Natural killer cell (primary cell): Measurements from ENCODE around the gene KCNJ12. TPM values are rescaled to one million over a fixed set of nuclear protein-coding genes. Genes with fewer than 3 reads are reported as not detected.
"Not testable (repeated sequence)": the region's sequence is repeated elsewhere in the genome, so short reads cannot be mapped to it uniquely, and the experiment has no call there.

Experiments
- ATAC-seq, 3 donors: fragments of 150-1000 bp in 2 of 3; fragments of 200-7000 bp in 1 of 3; cut with Tn5 transposase; 1 replicate in 1 of 3; 2 replicates in 2 of 3; pipeline ENCODE4 v1.10.0; 2021; ENCODE audit warnings: mild to moderate bottlenecking in 2 of 3, moderate library complexity in 2 of 3
- DNase-seq, 2 donors: peaks; one replicate each; pipeline versions ENCODE4 v3.0.0 to v3.0.0-alpha.2; 2013 to 2021; ENCODE audit warnings: mixed read lengths in 1 of 2
- H3K27ac ChIP-seq: one replicate; pipeline ENCODE4 v1.5.1; 2013; ENCODE audit warnings: mild to moderate bottlenecking, low read length
- H3K27me3 ChIP-seq: one replicate; pipeline ENCODE4 v1.6.1; 2013; ENCODE audit warnings: low read length; ENCODE audit not compliant: control insufficient read depth, insufficient read depth
- H3K36me3 ChIP-seq: one replicate; pipeline ENCODE4 v1.6.1; 2013; ENCODE audit warnings: low read length; ENCODE audit not compliant: control insufficient read depth, insufficient read depth
- H3K4me1 ChIP-seq: one replicate; pipeline ENCODE4 v1.6.1; 2013; ENCODE audit warnings: low read length; ENCODE audit not compliant: control insufficient read depth, insufficient read depth
- H3K4me3 ChIP-seq: one replicate; pipeline ENCODE4 v1.5.1; 2013; ENCODE audit warnings: low read length
- H3K9me3 ChIP-seq: one replicate; pipeline ENCODE4 v1.6.1; 2013; ENCODE audit warnings: low read length; ENCODE audit not compliant: control insufficient read depth, insufficient read depth
- H3K27ac Mint-ChIP-seq, 2 donors: one replicate each; pipeline ENCODE4 v1.8.0; 2022; ENCODE audit warnings: mild to moderate bottlenecking in 2 of 2, mixed read lengths in 2 of 2, moderate library complexity in 1 of 2
- H3K27me3 Mint-ChIP-seq, 2 donors: one replicate each; pipeline ENCODE4 v1.8.0; 2022; ENCODE audit warnings: low read depth in 2 of 2, mixed read lengths in 2 of 2
- H3K36me3 Mint-ChIP-seq: one replicate; pipeline ENCODE4 v1.8.0; 2022; ENCODE audit warnings: mixed read lengths
- H3K4me1 Mint-ChIP-seq, 2 donors: one replicate each; pipeline ENCODE4 v1.8.0; 2022; ENCODE audit warnings: mixed read lengths in 2 of 2
- H3K4me3 Mint-ChIP-seq: one replicate; pipeline ENCODE4 v1.8.0; 2022; ENCODE audit warnings: mild to moderate bottlenecking, moderate library complexity, mixed read lengths
- H3K9me3 Mint-ChIP-seq, 2 donors: one replicate each; pipeline ENCODE4 v1.8.0; 2022; ENCODE audit warnings: mixed read lengths in 2 of 2
- WGBS: methylation state at CpG from one replicate; pipeline ENCODE4 v1.1.7; 2013; ENCODE audit warnings: missing lambda C conversion rate; ENCODE audit not compliant: insufficient coverage; 5-methylcytosine and 5-hydroxymethylcytosine counted together
- intact Hi-C: fragments of 100-400 bp; cut with micrococcal nuclease; formaldehyde crosslinking; loops from one replicate; pipeline ENCODE4 v1.14.2; 2022
- total RNA-seq, 4 donors: library from RNA; stranded (reverse); fragments of 120-200 nt in 1 of 4; gene quantifications; one replicate each; pipeline versions ENCODE4 v1.2.3 to v1.2.4, GENCODE V29; 2013 to 2022

Gene KCNJ12
- total RNA-seq, 3 donors from 2014 or later (not counting 1 experiment from before 2014, with no cell fraction given) = 0.14 TPM; not detected in 2

DNA sequence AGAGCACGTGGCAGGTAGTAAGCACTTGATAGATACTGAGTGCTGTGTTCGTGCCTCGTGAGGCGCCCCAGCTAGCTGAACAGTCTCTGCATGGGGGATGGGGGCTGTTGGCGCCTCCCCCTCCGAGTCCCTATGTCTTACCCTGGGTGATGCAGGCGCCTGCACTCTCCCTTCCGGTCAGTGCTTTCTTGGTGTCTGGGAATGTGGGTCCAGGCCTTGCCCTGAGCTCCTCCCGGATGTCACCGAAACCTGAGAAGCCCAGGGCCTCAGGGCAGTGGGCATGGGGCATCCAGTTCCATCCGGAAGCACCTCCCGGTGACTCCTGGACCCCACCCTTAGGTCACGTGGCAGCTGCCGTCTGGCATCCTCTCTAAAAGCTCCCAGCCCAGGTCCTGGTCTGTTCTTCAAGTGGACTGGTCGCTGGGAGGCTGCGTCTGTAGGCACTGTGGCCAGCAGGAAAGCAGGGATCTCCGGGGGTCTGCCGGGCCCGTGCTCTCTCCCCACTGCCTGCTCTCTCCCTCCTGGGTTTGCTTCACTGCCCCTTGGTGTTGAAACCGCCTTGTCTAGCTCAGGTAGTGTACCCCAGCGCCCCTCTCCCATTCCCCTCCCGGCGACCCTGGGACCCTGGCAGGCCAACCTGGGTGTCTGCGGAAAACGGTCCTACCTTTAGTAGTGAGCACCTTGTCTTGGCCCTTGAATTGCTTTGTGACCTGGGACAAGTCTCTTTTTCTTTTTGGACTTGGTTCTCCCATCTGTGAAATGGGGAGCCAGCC lies 34.9 kb downstream of the KCNJ12 start:
- H3K36me3 Mint-ChIP-seq, H3K27ac Mint-ChIP-seq, intact Hi-C loops, H3K36me3 ChIP-seq, H3K27me3 Mint-ChIP-seq, H3K4me3 Mint-ChIP-seq, DNase-seq, H3K9me3 ChIP-seq, H3K27ac ChIP-seq, H3K4me1 Mint-ChIP-seq, H3K4me3 ChIP-seq, H3K9me3 Mint-ChIP-seq, H3K27me3 ChIP-seq, ATAC-seq, H3K4me1 ChIP-seq: not testable (repeated sequence)
- 89% methylated on average over 22 of the region's 25 CpGs for WGBS

GRCh38 chr17:21411679-21412205 lies 35.6 kb downstream of the KCNJ12 start:
- not testable (repeated sequence) for H3K27me3 Mint-ChIP-seq

GRCh38 chr17:21412207-21412681 lies 36.1 kb downstream of the KCNJ12 start:
- H3K36me3 Mint-ChIP-seq, H3K27ac Mint-ChIP-seq, ATAC-seq, H3K4me1 ChIP-seq, H3K4me3 ChIP-seq, H3K4me1 Mint-ChIP-seq, H3K27me3 ChIP-seq, DNase-seq, H3K27me3 Mint-ChIP-seq, H3K9me3 ChIP-seq, H3K9me3 Mint-ChIP-seq, H3K4me3 Mint-ChIP-seq, H3K36me3 ChIP-seq, intact Hi-C loops, H3K27ac ChIP-seq: not testable (repeated sequence)
- WGBS = 72% methylated on average over 14 of the region's 14 CpGs

More at GRCh38 chr17:21411679-21412205, 35.6 kb downstream of the KCNJ12 start:
- H3K36me3 ChIP-seq, H3K36me3 Mint-ChIP-seq, H3K9me3 Mint-ChIP-seq, DNase-seq, H3K4me1 ChIP-seq, H3K4me1 Mint-ChIP-seq, H3K4me3 Mint-ChIP-seq, intact Hi-C loops, H3K4me3 ChIP-seq, ATAC-seq, H3K9me3 ChIP-seq, H3K27ac Mint-ChIP-seq, H3K27ac ChIP-seq, H3K27me3 ChIP-seq: not testable (repeated sequence)
- WGBS = 95% methylated on average over 3 of the region's 5 CpGs

DNA sequence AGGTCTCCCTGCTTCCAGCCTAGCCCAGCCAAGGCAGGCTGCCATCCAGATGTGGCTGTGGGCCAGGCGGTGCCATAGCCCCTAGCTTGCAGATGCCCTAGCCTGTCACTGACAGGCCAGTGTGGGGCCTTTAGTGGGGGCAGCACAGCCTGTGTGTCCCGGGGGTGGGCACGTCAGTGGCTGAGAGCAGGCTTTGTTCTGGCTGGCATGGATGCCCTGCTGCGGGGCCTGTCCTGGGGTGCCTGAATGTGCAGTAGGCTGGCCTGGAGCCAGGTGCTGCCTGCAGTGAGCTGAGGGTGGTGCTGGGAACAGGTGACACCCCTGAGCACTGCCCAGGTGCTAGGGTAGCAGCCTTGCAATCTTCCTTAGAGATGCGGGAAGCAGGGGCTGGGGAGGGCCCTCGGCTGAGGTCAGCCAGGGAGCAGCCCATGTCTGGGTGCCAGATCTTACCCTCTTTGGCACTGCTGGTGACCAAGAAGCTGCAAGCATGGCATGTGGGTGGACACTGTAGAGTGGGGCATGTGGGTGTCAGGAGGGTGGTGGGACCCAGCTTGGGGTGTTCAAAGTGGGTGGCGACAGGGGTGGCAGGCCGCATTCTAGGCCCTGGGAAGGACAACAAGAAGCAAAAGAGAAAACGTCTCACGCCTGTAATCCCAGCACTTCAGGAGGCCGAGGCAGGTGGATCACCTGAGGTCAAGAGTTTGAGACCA lies 37.6 kb downstream of the KCNJ12 start:
- H3K36me3 Mint-ChIP-seq, H3K9me3 ChIP-seq, H3K36me3 ChIP-seq, H3K27ac Mint-ChIP-seq, H3K4me3 ChIP-seq, intact Hi-C loops, H3K4me1 Mint-ChIP-seq, H3K27me3 Mint-ChIP-seq, H3K27ac ChIP-seq, H3K4me1 ChIP-seq, H3K9me3 Mint-ChIP-seq, DNase-seq, ATAC-seq, H3K27me3 ChIP-seq, H3K4me3 Mint-ChIP-seq: not testable (repeated sequence)
- 50% methylated on average over 3 of the region's 11 CpGs for WGBS

GRCh38 chr17:21414616-21415015 lies 38.5 kb downstream of the KCNJ12 start:
- H3K9me3 Mint-ChIP-seq, H3K4me1 Mint-ChIP-seq, H3K27ac ChIP-seq, ATAC-seq, H3K4me3 ChIP-seq, H3K36me3 ChIP-seq, H3K27me3 Mint-ChIP-seq, H3K36me3 Mint-ChIP-seq, intact Hi-C loops, DNase-seq, H3K27ac Mint-ChIP-seq, H3K4me1 ChIP-seq, H3K27me3 ChIP-seq, H3K9me3 ChIP-seq, H3K4me3 Mint-ChIP-seq: not testable (repeated sequence)
- WGBS = 61% methylated on average over 6 of the region's 7 CpGs

DNA sequence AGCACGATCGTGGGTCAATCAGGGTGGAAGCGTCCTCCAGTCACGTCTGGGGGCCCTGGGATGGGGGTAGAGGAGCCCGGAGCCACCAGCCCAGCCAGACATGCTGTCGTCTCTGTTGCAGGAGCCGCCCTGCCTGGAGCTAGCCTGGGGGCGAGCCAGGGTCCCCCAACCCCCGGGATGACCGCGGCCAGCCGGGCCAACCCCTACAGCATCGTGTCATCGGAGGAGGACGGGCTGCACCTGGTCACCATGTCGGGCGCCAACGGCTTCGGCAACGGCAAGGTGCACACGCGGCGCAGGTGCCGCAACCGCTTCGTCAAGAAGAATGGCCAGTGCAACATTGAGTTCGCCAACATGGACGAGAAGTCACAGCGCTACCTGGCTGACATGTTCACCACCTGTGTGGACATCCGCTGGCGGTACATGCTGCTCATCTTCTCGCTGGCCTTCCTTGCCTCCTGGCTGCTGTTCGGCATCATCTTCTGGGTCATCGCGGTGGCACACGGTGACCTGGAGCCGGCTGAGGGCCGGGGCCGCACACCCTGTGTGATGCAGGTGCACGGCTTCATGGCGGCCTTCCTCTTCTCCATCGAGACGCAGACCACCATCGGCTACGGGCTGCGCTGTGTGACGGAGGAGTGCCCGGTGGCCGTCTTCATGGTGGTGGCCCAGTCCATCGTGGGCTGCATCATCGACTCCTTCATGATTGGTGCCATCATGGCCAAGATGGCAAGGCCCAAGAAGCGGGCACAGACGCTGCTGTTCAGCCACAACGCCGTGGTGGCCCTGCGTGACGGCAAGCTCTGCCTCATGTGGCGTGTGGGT lies 39.2 kb downstream of the KCNJ12 start:
- H3K36me3 ChIP-seq, H3K27me3 ChIP-seq, H3K4me1 ChIP-seq, H3K9me3 ChIP-seq, H3K4me3 ChIP-seq, H3K4me3 Mint-ChIP-seq, DNase-seq, H3K9me3 Mint-ChIP-seq, H3K27ac Mint-ChIP-seq, intact Hi-C loops, H3K36me3 Mint-ChIP-seq, ATAC-seq, H3K27ac ChIP-seq, H3K27me3 Mint-ChIP-seq, H3K4me1 Mint-ChIP-seq: not testable (repeated sequence)
- 86% methylated on average over 51 of the region's 58 CpGs for WGBS

DNA sequence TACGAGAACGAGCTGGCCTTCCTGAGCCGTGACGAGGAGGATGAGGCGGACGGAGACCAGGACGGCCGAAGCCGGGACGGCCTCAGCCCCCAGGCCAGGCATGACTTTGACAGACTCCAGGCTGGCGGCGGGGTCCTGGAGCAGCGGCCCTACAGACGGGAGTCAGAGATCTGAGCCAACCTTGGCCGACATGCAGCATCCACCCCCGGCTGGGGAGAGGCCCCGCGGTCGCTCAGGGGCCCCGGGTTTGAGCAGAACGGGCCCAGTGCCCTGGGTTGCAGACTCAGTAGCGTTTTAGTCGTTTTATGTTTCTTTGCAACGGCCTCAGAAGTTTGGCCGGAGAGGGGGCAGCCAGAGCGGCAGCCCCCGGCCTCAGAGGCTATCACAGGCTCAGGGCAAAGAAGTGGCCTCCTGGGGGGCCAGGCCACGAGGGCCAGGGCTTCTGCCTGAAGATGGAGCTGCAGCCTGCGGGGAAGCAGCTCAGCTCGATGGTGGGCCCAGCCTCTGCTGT lies 40.4 kb downstream of the KCNJ12 start:
- H3K4me1 Mint-ChIP-seq, H3K27ac Mint-ChIP-seq, H3K27me3 ChIP-seq: not testable (repeated sequence)

More for the DNA sequence above, 40.4 kb downstream of the KCNJ12 start:
- H3K36me3 ChIP-seq, DNase-seq, H3K4me3 Mint-ChIP-seq, H3K27ac ChIP-seq, H3K9me3 ChIP-seq, ATAC-seq, H3K4me3 ChIP-seq, H3K36me3 Mint-ChIP-seq, intact Hi-C loops, H3K4me1 ChIP-seq, H3K27me3 Mint-ChIP-seq, H3K9me3 Mint-ChIP-seq: not testable (repeated sequence)
- 78% methylated on average over 30 of the region's 30 CpGs for WGBS
